ENCODE results near the gene DCX.

DCX gene

DNA sequence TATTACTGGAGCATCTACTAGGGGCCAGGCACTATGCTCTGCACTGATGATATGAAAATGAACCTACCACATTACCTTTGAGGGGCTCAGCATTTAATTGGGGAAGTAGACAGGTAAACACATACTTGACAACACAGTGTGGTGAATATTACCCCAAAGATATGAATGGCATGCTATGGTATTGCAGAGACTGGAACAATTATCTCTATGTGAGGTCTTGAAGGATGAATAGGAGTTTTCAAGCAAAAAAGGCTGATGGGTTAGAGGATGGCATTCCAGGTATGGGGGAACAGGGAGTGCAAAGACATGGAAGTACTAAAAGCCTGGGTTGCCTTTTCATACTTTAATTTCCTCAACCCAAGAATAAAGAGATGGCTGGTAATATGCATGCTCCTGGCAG lies 82.6 kb downstream of the DCX start:
- Histone ChIP-seq H4K20me1 (ENCODE audit: insufficient read depth, low read length) (no peaks in the 10 kb centered on the region), H2AFZ (ENCODE audit: low read depth, low read length) (no peak overlapping the region), H3K4me2 (ENCODE audit: low read length) (no peak overlapping the region), H3K4me3 (ENCODE audit: low read length) (no peak overlapping the region), H3K79me2 (ENCODE audit: low read length) (no peaks in the 10 kb centered on the region), H3K27ac (ENCODE audit: low read length) (no peak overlapping the region), H3K36me3 (replicated peaks; ENCODE audit: low read depth, low read length) (no peaks in the 10 kb centered on the region), H3K9ac (ENCODE audit: low read length) (no peak overlapping the region), H3K9me3 (ENCODE audit: insufficient read depth, low read length) (no peaks in the 10 kb centered on the region), H3K4me1 (ENCODE audit: low read length) (no peaks in the 10 kb centered on the region), H3K27me3 (ENCODE audit: low read depth, low read length) (no peaks in the 10 kb centered on the region)
- TF ChIP-seq EZH2phosphoT487 (IDR thresholded peaks at IDR 0.05; ENCODE audit: low read depth) = no peak
- TF ChIP-seq, protein P1, sequence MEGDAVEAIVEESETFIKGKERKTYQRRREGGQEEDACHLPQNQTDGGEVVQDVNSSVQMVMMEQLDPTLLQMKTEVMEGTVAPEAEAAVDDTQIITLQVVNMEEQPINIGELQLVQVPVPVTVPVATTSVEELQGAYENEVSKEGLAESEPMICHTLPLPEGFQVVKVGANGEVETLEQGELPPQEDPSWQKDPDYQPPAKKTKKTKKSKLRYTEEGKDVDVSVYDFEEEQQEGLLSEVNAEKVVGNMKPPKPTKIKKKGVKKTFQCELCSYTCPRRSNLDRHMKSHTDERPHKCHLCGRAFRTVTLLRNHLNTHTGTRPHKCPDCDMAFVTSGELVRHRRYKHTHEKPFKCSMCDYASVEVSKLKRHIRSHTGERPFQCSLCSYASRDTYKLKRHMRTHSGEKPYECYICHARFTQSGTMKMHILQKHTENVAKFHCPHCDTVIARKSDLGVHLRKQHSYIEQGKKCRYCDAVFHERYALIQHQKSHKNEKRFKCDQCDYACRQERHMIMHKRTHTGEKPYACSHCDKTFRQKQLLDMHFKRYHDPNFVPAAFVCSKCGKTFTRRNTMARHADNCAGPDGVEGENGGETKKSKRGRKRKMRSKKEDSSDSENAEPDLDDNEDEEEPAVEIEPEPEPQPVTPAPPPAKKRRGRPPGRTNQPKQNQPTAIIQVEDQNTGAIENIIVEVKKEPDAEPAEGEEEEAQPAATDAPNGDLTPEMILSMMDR (IDR thresholded peaks at IDR 0.05; ENCODE audit: low read depth, low read length) = no peak

DNA sequence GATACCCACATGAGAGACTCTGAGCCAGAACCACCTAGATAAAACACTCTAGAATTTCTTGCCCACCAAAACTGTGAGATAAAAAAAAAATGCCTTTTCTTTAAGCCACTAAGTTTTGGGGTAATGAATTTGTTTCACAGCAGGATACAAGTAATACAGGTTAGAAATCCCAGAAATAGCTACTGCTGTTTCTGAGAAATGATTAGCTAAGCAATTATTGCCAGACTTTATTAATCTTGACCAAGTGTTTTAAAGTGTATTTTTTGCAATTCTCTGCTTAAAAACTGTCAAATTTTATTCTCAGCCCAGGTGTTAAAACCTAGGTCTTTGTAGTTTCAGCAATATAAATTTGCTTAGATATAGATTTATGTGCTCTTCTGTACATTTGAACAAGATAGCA lies 83.1 kb downstream of the DCX start:
- H3K79me2 ChIP-seq (ENCODE audit: low read length) = no peaks in the 10 kb centered on the region
- H3K4me1 ChIP-seq (ENCODE audit: low read length) = no peaks in the 10 kb centered on the region
- H3K9me3 ChIP-seq (ENCODE audit: insufficient read depth, low read length) = no peaks in the 10 kb centered on the region
- H3K27me3 ChIP-seq (ENCODE audit: low read depth, low read length) = no peaks in the 10 kb centered on the region
- no peak overlapping the region for H3K4me3 ChIP-seq (ENCODE audit: low read length)
- TF ChIP-seq, protein P1 (IDR thresholded peaks at IDR 0.05; ENCODE audit: low read depth, low read length) = no peak
- TF ChIP-seq EZH2phosphoT487 (IDR thresholded peaks at IDR 0.05; ENCODE audit: low read depth) = no peak
- H4K20me1 ChIP-seq (ENCODE audit: insufficient read depth, low read length) = no peaks in the 10 kb centered on the region
- H3K9ac ChIP-seq (ENCODE audit: low read length) = no peak overlapping the region
- H3K27ac ChIP-seq (ENCODE audit: low read length) = no peak overlapping the region
- no peak overlapping the region for H2AFZ ChIP-seq (ENCODE audit: low read depth, low read length)
- no peaks in the 10 kb centered on the region for H3K36me3 ChIP-seq (replicated peaks; ENCODE audit: low read depth, low read length)
- H3K4me2 ChIP-seq (ENCODE audit: low read length) = no peak overlapping the region

DNA sequence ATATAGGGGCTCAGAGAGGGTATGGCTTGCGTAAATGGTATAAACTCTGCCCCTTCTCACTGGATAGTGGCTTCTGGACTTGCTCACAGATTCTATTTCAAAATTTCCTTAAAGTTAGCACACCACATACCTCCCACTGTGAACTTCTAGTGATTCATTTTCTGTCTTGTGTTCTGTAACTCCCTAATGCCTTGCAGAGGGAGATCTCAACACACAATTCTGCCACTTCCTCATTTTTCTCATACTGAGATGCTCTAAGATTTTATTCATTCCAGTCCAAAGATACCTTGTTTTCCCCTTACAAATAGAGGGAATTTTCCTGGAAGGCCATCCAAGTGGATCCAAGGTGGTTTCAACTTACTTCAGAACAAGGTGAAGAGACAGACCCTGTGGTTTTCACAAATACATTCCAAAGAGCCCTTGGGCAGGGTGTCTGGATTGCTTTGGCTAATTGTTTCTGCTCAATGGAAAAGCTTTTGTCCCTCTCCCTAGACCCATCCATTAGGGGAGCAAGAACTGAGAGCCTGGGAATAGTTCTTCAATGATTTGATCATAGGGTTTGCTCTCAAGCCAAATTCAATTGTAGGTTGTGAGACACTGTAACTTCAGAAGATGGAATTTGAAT lies 89.6 kb downstream of the DCX start:
- Histone ChIP-seq H3K9ac (ENCODE audit: low read length) (no peak overlapping the region), H3K4me1 (ENCODE audit: low read length) (no peaks in the 10 kb centered on the region), H3K9me3 (ENCODE audit: insufficient read depth, low read length) (no peaks in the 10 kb centered on the region), H3K4me3 (ENCODE audit: low read length) (no peak overlapping the region), H3K27me3 (ENCODE audit: low read depth, low read length) (no peaks in the 10 kb centered on the region), H2AFZ (ENCODE audit: low read depth, low read length) (no peak overlapping the region), H3K4me2 (ENCODE audit: low read length) (no peak overlapping the region), H3K36me3 (replicated peaks; ENCODE audit: low read depth, low read length) (no peaks in the 10 kb centered on the region), H3K27ac (ENCODE audit: low read length) (no peak overlapping the region), H3K79me2 (ENCODE audit: low read length) (no peaks in the 10 kb centered on the region), H4K20me1 (ENCODE audit: insufficient read depth, low read length) (no peaks in the 10 kb centered on the region)
- TF ChIP-seq EZH2phosphoT487 (IDR thresholded peaks at IDR 0.05; ENCODE audit: low read depth) = no peak
- TF ChIP-seq, protein P1 (IDR thresholded peaks at IDR 0.05; ENCODE audit: low read depth, low read length) = no peak

DNA sequence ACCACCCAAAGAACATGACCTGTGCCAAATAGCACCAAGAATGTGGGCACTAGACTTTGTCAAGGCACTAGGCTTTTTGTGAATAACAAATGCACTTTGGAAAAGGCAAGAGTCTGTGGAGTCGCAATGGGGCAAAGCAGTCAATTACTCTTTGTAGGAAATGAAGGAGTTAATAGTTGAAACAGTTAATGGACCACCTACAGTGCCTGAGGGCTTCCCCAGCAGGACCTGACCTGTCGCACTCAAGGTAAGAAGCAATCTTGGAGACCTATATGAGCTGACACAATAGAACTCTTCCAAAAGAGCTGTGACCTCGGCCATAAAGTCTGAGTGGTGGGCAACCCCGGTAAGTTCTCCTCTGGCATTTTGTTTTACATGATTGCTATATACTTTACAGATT lies 92.5 kb downstream of the DCX start:
- no peaks in the 10 kb centered on the region for H3K4me1 ChIP-seq (ENCODE audit: low read length)

More for the DNA sequence above, 92.5 kb downstream of the DCX start:
- Histone ChIP-seq H3K36me3 (replicated peaks; ENCODE audit: low read depth, low read length) (no peaks in the 10 kb centered on the region), H3K9ac (ENCODE audit: low read length) (no peak overlapping the region), H2AFZ (ENCODE audit: low read depth, low read length) (no peak overlapping the region), H3K27me3 (ENCODE audit: low read depth, low read length) (no peaks in the 10 kb centered on the region), H3K27ac (ENCODE audit: low read length) (no peak overlapping the region), H4K20me1 (ENCODE audit: insufficient read depth, low read length) (no peaks in the 10 kb centered on the region), H3K79me2 (ENCODE audit: low read length) (no peaks in the 10 kb centered on the region), H3K4me2 (ENCODE audit: low read length) (no peak overlapping the region), H3K4me3 (ENCODE audit: low read length) (no peak overlapping the region), H3K9me3 (ENCODE audit: insufficient read depth, low read length) (no peaks in the 10 kb centered on the region)
- TF ChIP-seq EZH2phosphoT487 (IDR thresholded peaks at IDR 0.05; ENCODE audit: low read depth) = no peak
- TF ChIP-seq, protein P1 (IDR thresholded peaks at IDR 0.05; ENCODE audit: low read depth, low read length) = no peak
